Activated T-cell treated with anti-CD3 and anti-CD28 coated beads for 1 hour (primary cell): ENCODE measurements around the gene PRDM2.

Source experiments
- DNase-seq: peaks from one replicate; pipeline ENCODE4 v3.0.0-alpha.2; 2020; ENCODE audit warnings: low read depth

PRDM2 gene

GRCh38 chr1:13735168-13735930, 35.4 kb downstream of the PRDM2 start:
- DNase-seq = no peak

- DNase-seq = no peak
These were observed 37.4 kb downstream of the PRDM2 start for GRCh38 chr1:13737398-13737797.

GRCh38 chr1:13746342-13746741, 46.4 kb downstream of the PRDM2 start:
- DNase-seq = no peak

- DNase-seq = peak; percentile 96
These were observed 48.9 kb downstream of the PRDM2 start for GRCh38 chr1:13748610-13749505.

- peak; percentile 20 for DNase-seq
These were observed 49.8 kb downstream of the PRDM2 start for GRCh38 chr1:13749543-13750341.

- DNase-seq = no peak
These were observed 51.5 kb downstream of the PRDM2 start for GRCh38 chr1:13751458-13751871.

- DNase-seq = no peak
These were observed 52.0 kb downstream of the PRDM2 start for GRCh38 chr1:13751985-13752384.

- no peak for DNase-seq
These were observed 52.9 kb downstream of the PRDM2 start for GRCh38 chr1:13752852-13753251.

GRCh38 chr1:13753636-13754402, 53.8 kb downstream of the PRDM2 start:
- no peak for DNase-seq

GRCh38 chr1:13754510-13755103, 54.6 kb downstream of the PRDM2 start:
- no peak for DNase-seq

- no peak for DNase-seq
These were observed 56.7 kb downstream of the PRDM2 start for GRCh38 chr1:13756557-13757315.

GRCh38 chr1:13757693-13758092, 57.7 kb downstream of the PRDM2 start:
- no peak for DNase-seq

GRCh38 chr1:13759072-13759471, 59.1 kb downstream of the PRDM2 start:
- DNase-seq = no peak

- no peak for DNase-seq
These were observed 60.4 kb downstream of the PRDM2 start for GRCh38 chr1:13760340-13760739.

- DNase-seq = no peak
These were observed 60.9 kb downstream of the PRDM2 start for GRCh38 chr1:13760921-13761320.

GRCh38 chr1:13761883-13762282, 61.9 kb downstream of the PRDM2 start:
- no peak for DNase-seq

GRCh38 chr1:13762642-13763041, 62.7 kb downstream of the PRDM2 start:
- DNase-seq = no peak

GRCh38 chr1:13763222-13763621, 63.2 kb downstream of the PRDM2 start:
- DNase-seq = no peak

- DNase-seq = no peak
These were observed 64.0 kb downstream of the PRDM2 start for GRCh38 chr1:13763991-13764390.

- no peak for DNase-seq
These were observed 64.8 kb downstream of the PRDM2 start for GRCh38 chr1:13764588-13765332.
